Measurements from ENCODE around the gene SZT2.

The SZT2 gene

DNA sequence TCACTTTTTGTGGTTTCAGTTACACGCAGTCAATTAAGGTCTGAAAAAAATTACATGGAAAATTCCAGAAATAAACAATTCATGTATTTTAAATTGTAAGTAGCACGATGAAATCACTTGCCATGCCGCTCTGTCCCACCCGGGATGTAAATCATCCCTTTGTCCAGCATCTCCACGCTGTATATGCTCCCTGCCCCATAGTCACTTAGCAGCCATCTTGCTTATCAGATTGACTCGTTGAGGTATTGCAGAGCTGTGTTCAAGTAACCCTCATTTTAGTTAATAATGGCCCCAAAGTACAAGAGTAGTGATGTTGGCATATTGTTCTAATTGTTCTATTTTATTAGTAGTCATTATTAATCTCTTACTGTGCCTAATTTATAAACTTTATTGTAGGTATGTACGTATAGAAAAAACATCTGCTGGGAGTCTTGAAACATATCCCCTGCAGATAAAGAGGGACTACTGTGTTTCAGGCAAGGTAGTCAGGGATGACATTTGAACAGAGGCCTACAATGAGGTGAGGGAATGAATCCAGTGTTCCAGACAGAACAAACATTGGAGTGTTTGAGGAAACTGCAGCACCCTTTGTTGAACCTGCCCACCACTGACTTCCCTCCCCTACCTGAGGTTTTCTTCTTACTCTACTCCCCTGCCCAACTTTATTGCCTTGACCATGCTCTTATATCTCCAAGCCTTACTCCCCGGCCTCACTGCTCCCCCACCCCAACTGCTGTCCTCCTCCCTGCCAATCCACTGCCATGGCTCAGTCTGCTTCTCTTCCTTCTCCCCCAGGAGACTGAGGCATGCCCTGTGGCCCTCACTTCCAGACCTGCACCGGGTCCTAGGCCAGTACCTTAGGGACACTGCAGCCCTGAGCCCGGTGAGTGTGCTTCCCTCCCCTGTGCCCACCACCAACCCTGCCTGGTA is 38.0 kb upstream of the SZT2 start:
- no peaks in the 10 kb centered on the region for H3K27me3 ChIP-seq (ENCODE audit: control insufficient read depth in 1 of 2, insufficient read depth in 2 of 2, low read length in 2 of 2)
- no peak overlapping the region for H3K9ac ChIP-seq (ENCODE audit: low read depth in 1 of 2, low read length in 2 of 2)
- H3K27ac ChIP-seq (ENCODE audit: low read depth, low read length), result no peak overlapping the region
- no peaks in the 10 kb centered on the region for H3K36me3 ChIP-seq (ENCODE audit: control insufficient read depth in 1 of 2, insufficient read depth in 2 of 2, low read length in 2 of 2)
- no peak overlapping the region for H3K4me3 ChIP-seq (ENCODE audit: low read depth in 1 of 2, low read length in 2 of 2)
- peaks cover 11 to 19% of the 10 kb centered on the region in 2 donors for H3K4me1 ChIP-seq (ENCODE audit: control insufficient read depth in 1 of 2, insufficient read depth in 2 of 2, low read length in 2 of 2)
- no peaks in the 10 kb centered on the region for H3K9me3 ChIP-seq (ENCODE audit: control insufficient read depth in 1 of 2, low read length in 2 of 2)

GRCh38 chr1:43352351-43352705 is 37.4 kb upstream of the SZT2 start:
- Histone ChIP-seq H3K36me3 (ENCODE audit: control insufficient read depth in 1 of 2, insufficient read depth in 2 of 2, low read length in 2 of 2) (no peaks in the 10 kb centered on the region), H3K27me3 (ENCODE audit: control insufficient read depth in 1 of 2, insufficient read depth in 2 of 2, low read length in 2 of 2) (no peaks in the 10 kb centered on the region), H3K9me3 (ENCODE audit: control insufficient read depth in 1 of 2, low read length in 2 of 2) (no peaks in the 10 kb centered on the region), H3K27ac (ENCODE audit: low read depth, low read length) (no peak overlapping the region), H3K9ac (ENCODE audit: low read depth in 1 of 2, low read length in 2 of 2) (no peak overlapping the region), H3K4me1 (ENCODE audit: control insufficient read depth in 1 of 2, insufficient read depth in 2 of 2, low read length in 2 of 2) (peaks cover 11 to 19% of the 10 kb centered on the region in 2 donors), H3K4me3 (ENCODE audit: low read depth in 1 of 2, low read length in 2 of 2) (no peak overlapping the region)

GRCh38 chr1:43352881-43353280 is 36.8 kb upstream of the SZT2 start:
- Histone ChIP-seq H3K9ac (ENCODE audit: low read depth in 1 of 2, low read length in 2 of 2) (no peak overlapping the region), H3K36me3 (ENCODE audit: control insufficient read depth in 1 of 2, insufficient read depth in 2 of 2, low read length in 2 of 2) (no peaks in the 10 kb centered on the region), H3K9me3 (ENCODE audit: control insufficient read depth in 1 of 2, low read length in 2 of 2) (no peaks in the 10 kb centered on the region), H3K4me1 (ENCODE audit: control insufficient read depth in 1 of 2, insufficient read depth in 2 of 2, low read length in 2 of 2) (peaks cover 10 to 22% of the 10 kb centered on the region in 2 donors), H3K27me3 (ENCODE audit: control insufficient read depth in 1 of 2, insufficient read depth in 2 of 2, low read length in 2 of 2) (no peaks in the 10 kb centered on the region), H3K4me3 (ENCODE audit: low read depth in 1 of 2, low read length in 2 of 2) (no peak overlapping the region), H3K27ac (ENCODE audit: low read depth, low read length) (no peak overlapping the region)

DNA sequence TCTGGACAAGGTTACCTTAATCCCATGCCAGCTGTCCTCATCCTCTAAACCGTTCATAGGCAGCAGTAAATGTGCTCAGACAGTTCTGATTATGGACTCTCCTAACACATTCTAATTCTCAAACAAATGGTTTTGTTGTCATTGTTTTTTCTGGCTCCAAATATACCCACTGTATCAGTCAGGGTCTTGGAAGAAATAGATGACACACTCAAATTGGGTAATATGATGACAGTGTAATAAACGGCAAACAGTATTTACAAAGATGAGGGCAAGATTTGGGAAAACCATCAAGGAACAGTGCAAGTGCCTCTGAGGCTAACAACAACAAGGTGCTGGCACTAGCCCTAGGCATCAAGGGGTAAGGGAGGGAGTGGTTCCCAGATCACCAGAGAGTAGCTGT is 35.2 kb upstream of the SZT2 start:
- Histone ChIP-seq H3K36me3 (ENCODE audit: control insufficient read depth in 1 of 2, insufficient read depth in 2 of 2, low read length in 2 of 2) (no peaks in the 10 kb centered on the region), H3K27me3 (ENCODE audit: control insufficient read depth in 1 of 2, insufficient read depth in 2 of 2, low read length in 2 of 2) (no peaks in the 10 kb centered on the region), H3K27ac (ENCODE audit: low read depth, low read length) (no peak overlapping the region), H3K9ac (ENCODE audit: low read depth in 1 of 2, low read length in 2 of 2) (no peak overlapping the region), H3K9me3 (ENCODE audit: control insufficient read depth in 1 of 2, low read length in 2 of 2) (no peaks in the 10 kb centered on the region), H3K4me3 (ENCODE audit: low read depth in 1 of 2, low read length in 2 of 2) (no peak overlapping the region), H3K4me1 (ENCODE audit: control insufficient read depth in 1 of 2, insufficient read depth in 2 of 2, low read length in 2 of 2) (peaks cover 11 to 20% of the 10 kb centered on the region in 2 donors)

GRCh38 chr1:43354936-43355335 is 34.8 kb upstream of the SZT2 start:
- no peaks in the 10 kb centered on the region for H3K36me3 ChIP-seq (ENCODE audit: control insufficient read depth in 1 of 2, insufficient read depth in 2 of 2, low read length in 2 of 2)
- H3K4me1 ChIP-seq (ENCODE audit: control insufficient read depth in 1 of 2, insufficient read depth in 2 of 2, low read length in 2 of 2), result peaks cover 16 to 20% of the 10 kb centered on the region in 2 donors
- H3K27me3 ChIP-seq (ENCODE audit: control insufficient read depth in 1 of 2, insufficient read depth in 2 of 2, low read length in 2 of 2), result no peaks in the 10 kb centered on the region
- H3K9ac ChIP-seq (ENCODE audit: low read depth in 1 of 2, low read length in 2 of 2), result no peak overlapping the region
- no peaks in the 10 kb centered on the region for H3K9me3 ChIP-seq (ENCODE audit: control insufficient read depth in 1 of 2, low read length in 2 of 2)
- no peak overlapping the region for H3K4me3 ChIP-seq (ENCODE audit: low read depth in 1 of 2, low read length in 2 of 2)
- H3K27ac ChIP-seq (ENCODE audit: low read depth, low read length), result no peak overlapping the region

DNA sequence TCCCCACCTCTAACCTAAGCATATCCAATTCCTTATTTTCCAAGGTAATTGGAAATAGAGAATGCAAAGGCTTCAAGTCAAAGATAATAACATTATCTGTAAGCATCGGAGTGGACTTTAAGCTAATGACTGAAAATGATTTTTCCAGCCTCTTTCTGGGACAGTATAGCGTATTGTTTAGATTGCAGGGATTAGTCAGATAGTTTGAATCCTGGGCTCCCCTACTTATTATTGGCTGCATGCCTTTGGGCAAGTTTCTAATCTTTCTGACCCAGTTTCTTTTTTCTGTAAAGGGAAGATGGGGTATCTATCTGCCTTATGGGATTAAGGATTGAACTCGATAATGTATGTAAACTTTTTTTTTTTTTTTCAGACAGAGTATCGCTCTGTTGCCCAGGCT is 32.4 kb upstream of the SZT2 start:
- Histone ChIP-seq H3K27ac (ENCODE audit: low read depth, low read length) (no peak overlapping the region), H3K27me3 (ENCODE audit: control insufficient read depth in 1 of 2, insufficient read depth in 2 of 2, low read length in 2 of 2) (no peaks in the 10 kb centered on the region), H3K4me1 (ENCODE audit: control insufficient read depth in 1 of 2, insufficient read depth in 2 of 2, low read length in 2 of 2) (peaks cover 26 to 34% of the 10 kb centered on the region in 2 donors), H3K36me3 (ENCODE audit: control insufficient read depth in 1 of 2, insufficient read depth in 2 of 2, low read length in 2 of 2) (peaks cover 15 to 18% of the 10 kb centered on the region in 2 donors), H3K9me3 (ENCODE audit: control insufficient read depth in 1 of 2, low read length in 2 of 2) (no peaks in the 10 kb centered on the region), H3K4me3 (ENCODE audit: low read depth in 1 of 2, low read length in 2 of 2) (no peak overlapping the region), H3K9ac (ENCODE audit: low read depth in 1 of 2, low read length in 2 of 2) (no peak overlapping the region)

GRCh38 chr1:43358121-43358745 is 31.5 kb upstream of the SZT2 start:
- peaks cover 15 to 28% of the 10 kb centered on the region in 2 donors for H3K36me3 ChIP-seq (ENCODE audit: control insufficient read depth in 1 of 2, insufficient read depth in 2 of 2, low read length in 2 of 2)
- peak overlapping the region; percentile 71 for H3K27ac ChIP-seq (ENCODE audit: low read depth, low read length)
- no peaks in the 10 kb centered on the region for H3K27me3 ChIP-seq (ENCODE audit: control insufficient read depth in 1 of 2, insufficient read depth in 2 of 2, low read length in 2 of 2)
- peak overlapping the region; percentile 84 to 90 for H3K9ac ChIP-seq (ENCODE audit: low read depth in 1 of 2, low read length in 2 of 2)
- H3K4me1 ChIP-seq (ENCODE audit: control insufficient read depth in 1 of 2, insufficient read depth in 2 of 2, low read length in 2 of 2), result peaks cover 27 to 34% of the 10 kb centered on the region in 2 donors
- H3K4me3 ChIP-seq (ENCODE audit: low read depth in 1 of 2, low read length in 2 of 2), result peak overlapping the region; percentile 77 to 80
- H3K9me3 ChIP-seq (ENCODE audit: control insufficient read depth in 1 of 2, low read length in 2 of 2), result no peaks in the 10 kb centered on the region

GRCh38 chr1:43358746-43359693 is 30.7 kb upstream of the SZT2 start, which contains the start of gene CDC20:
Gene CDC20 (plus strand): TSS chr1:43358981. CDS start chr1:43359216, 235 bp downstream.
- Histone ChIP-seq H3K9me3 (ENCODE audit: control insufficient read depth in 1 of 2, low read length in 2 of 2) (no peaks in the 10 kb centered on the region), H3K9ac (ENCODE audit: low read depth in 1 of 2, low read length in 2 of 2) (peak within 1 kb of the TSS; percentile 84 to 90), H3K4me1 (ENCODE audit: control insufficient read depth in 1 of 2, insufficient read depth in 2 of 2, low read length in 2 of 2) (peaks cover 35 to 42% of the 10 kb centered on the region in 2 donors), H3K27me3 (ENCODE audit: control insufficient read depth in 1 of 2, insufficient read depth in 2 of 2, low read length in 2 of 2) (no peaks in the 10 kb centered on the region), H3K4me3 (ENCODE audit: low read depth in 1 of 2, low read length in 2 of 2) (peak within 1 kb of the TSS; percentile 77 to 80), H3K27ac (ENCODE audit: low read depth, low read length) (peak within 1 kb of the TSS; percentile 71), H3K36me3 (ENCODE audit: control insufficient read depth in 1 of 2, insufficient read depth in 2 of 2, low read length in 2 of 2) (peaks cover 23 to 36% of the 10 kb centered on the region in 2 donors)

DNA sequence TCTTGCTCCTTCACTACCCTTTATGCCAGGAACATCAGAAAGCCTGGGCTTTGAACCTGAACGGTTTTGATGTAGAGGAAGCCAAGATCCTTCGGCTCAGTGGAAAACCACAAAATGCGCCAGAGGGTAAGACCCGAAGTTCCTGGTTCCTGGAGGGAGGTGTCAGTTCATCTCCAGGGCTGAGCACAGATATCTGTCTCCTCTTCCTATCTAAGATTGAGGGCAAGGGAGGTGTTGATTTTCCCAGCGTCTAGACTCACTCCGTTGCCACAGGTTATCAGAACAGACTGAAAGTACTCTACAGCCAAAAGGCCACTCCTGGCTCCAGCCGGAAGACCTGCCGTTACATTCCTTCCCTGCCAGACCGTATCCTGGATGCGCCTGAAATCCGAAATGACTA is 30.0 kb upstream of the SZT2 start:
- Histone ChIP-seq H3K4me1 (ENCODE audit: control insufficient read depth in 1 of 2, insufficient read depth in 2 of 2, low read length in 2 of 2) (peaks cover 38 to 47% of the 10 kb centered on the region in 2 donors), H3K36me3 (ENCODE audit: control insufficient read depth in 1 of 2, insufficient read depth in 2 of 2, low read length in 2 of 2) (peaks cover 30 to 43% of the 10 kb centered on the region in 2 donors), H3K9ac (ENCODE audit: low read depth in 1 of 2, low read length in 2 of 2) (peak overlapping the region; percentile 53 to 82), H3K9me3 (ENCODE audit: control insufficient read depth in 1 of 2, low read length in 2 of 2) (no peaks in the 10 kb centered on the region), H3K27ac (ENCODE audit: low read depth, low read length) (no peak overlapping the region), H3K27me3 (ENCODE audit: control insufficient read depth in 1 of 2, insufficient read depth in 2 of 2, low read length in 2 of 2) (no peaks in the 10 kb centered on the region), H3K4me3 (ENCODE audit: low read depth in 1 of 2, low read length in 2 of 2) (peak overlapping the region; percentile 74 to 77)
